SK-N-SH (cell line): ENCODE results near the gene CYB5D1. TPM values are rescaled to one million over a fixed set of nuclear protein-coding genes. Genes with fewer than 3 reads are reported as not detected.
A peak's percentile ranks its signal among the peaks of the same experiment; 100 is the strongest.

Experiments used
- CTCF ChIA-PET: fragments of 300-600, 350-600 bp; formaldehyde crosslinking; extraction: SDS; loops from one replicate; lab custom pipeline; 2021; lab: Yijun Ruan, JAX
- POLR2A ChIA-PET: fragments of 350-600 bp; sonication (Branson Sonifier 250); formaldehyde crosslinking; extraction: SDS; loops from one replicate; lab custom pipeline; 2020; ENCODE audit warnings: antibody characterized with exemption, inconsistent platforms; lab: Yijun Ruan, JAX
- DNase-seq: peaks from one replicate; pipeline ENCODE4 v3.0.0; 2012
- H2AFZ ChIP-seq: fragments of 200-600 bp; sonication (generic); 2 replicates; pipeline ENCODE4 v1.8.1; 2016; ENCODE audit warnings: antibody characterized with exemption, mild to moderate bottlenecking, low read depth
- H3F3A ChIP-seq: fragments of 200-600 bp; sonication (generic); replicated peaks from 2 replicates; pipeline ENCODE3; 2016; ENCODE audit warnings: antibody characterized with exemption, mild to moderate bottlenecking; ENCODE audit not compliant: insufficient read depth
- H3K27ac ChIP-seq, 2 experiments: fragments of 200-500 bp in 1 of 2; fragments of 200-600 bp in 1 of 2; sonication (Bioruptor generic) in 1 of 2; sonication (generic), shearing (Covaris generic) in 1 of 2; 2 replicates each; pipeline versions ENCODE4 v1.5.1 to v1.6.1; 2014 to 2016; ENCODE audit warnings: low read depth in 2 of 2, inconsistent platforms in 1 of 2, low read length in 1 of 2, mild to moderate bottlenecking in 1 of 2, mixed read lengths in 1 of 2
- H3K27me3 ChIP-seq: fragments of 200-600 bp; sonication (generic), shearing (Covaris generic); 2 replicates; pipeline ENCODE4 v1.6.1; 2016; ENCODE audit warnings: mixed run types; ENCODE audit not compliant: insufficient read depth
- H3K36me3 ChIP-seq, 2 experiments: fragments of 200-500 bp in 1 of 2; fragments of 200-600 bp in 1 of 2; sonication (Bioruptor generic) in 1 of 2; sonication (generic) in 1 of 2; replicated peaks in 1 of 2; 2 replicates each; pipeline versions ENCODE3 to v1.5.1; 2014 to 2016; ENCODE audit warnings: low read length in 1 of 2, mild to moderate bottlenecking in 1 of 2; ENCODE audit not compliant: insufficient read depth in 2 of 2, control insufficient read depth in 1 of 2
- H3K4me1 ChIP-seq, 2 experiments: fragments of 200-500 bp in 1 of 2; fragments of 200-600 bp in 1 of 2; sonication (Bioruptor generic) in 1 of 2; sonication (generic), shearing (Covaris generic) in 1 of 2; 2 replicates each; pipeline versions ENCODE4 v1.5.1 to v1.6.1; 2014 to 2016; ENCODE audit warnings: low read depth in 1 of 2, low read length in 1 of 2, mixed run types in 1 of 2; ENCODE audit not compliant: insufficient read depth in 2 of 2, control insufficient read depth in 1 of 2
- H3K4me2 ChIP-seq: fragments of 200-600 bp; sonication (generic), shearing (Covaris generic); 2 replicates; pipeline ENCODE4 v1.6.1; 2017; ENCODE audit warnings: mixed run types
- H3K4me3 ChIP-seq, 2 experiments: fragments of 200-500 bp in 1 of 2; fragments of 200-600 bp in 1 of 2; sonication (Bioruptor generic) in 1 of 2; sonication (generic), shearing (Covaris generic) in 1 of 2; 2 replicates each; pipeline versions ENCODE4 v1.5.1 to v1.8.1; 2014 to 2016; ENCODE audit warnings: low read depth in 2 of 2, inconsistent platforms in 1 of 2, low read length in 1 of 2, mild to moderate bottlenecking in 1 of 2, mixed read lengths in 1 of 2, moderate library complexity in 1 of 2
- H3K79me2 ChIP-seq: fragments of 200-600 bp; sonication (generic); 2 replicates; pipeline ENCODE4 v1.8.1; 2017; ENCODE audit warnings: mild to moderate bottlenecking; ENCODE audit not compliant: insufficient read depth
- H3K9ac ChIP-seq: fragments of 200-600 bp; sonication (generic); 2 replicates; pipeline ENCODE4 v1.6.1; 2017; ENCODE audit warnings: mixed run types
- H3K9me2 ChIP-seq: fragments of 200-600 bp; sonication (generic); 2 replicates; pipeline ENCODE4 v1.6.1; 2017; ENCODE audit warnings: mixed run types
- H3K9me3 ChIP-seq: fragments of 200-600 bp; sonication (generic); 2 replicates; pipeline ENCODE4 v1.6.1; 2017; ENCODE audit warnings: mixed run types, mild to moderate bottlenecking, moderate library complexity
- H4K20me1 ChIP-seq: fragments of 200-600 bp; sonication (generic); 2 replicates; pipeline ENCODE4 v1.6.1; 2017; ENCODE audit warnings: mild to moderate bottlenecking, mixed run types; ENCODE audit not compliant: insufficient read depth
- CHD2 ChIP-seq: fragments of 150-350 bp; IDR thresholded peaks from 2 replicates; pipeline ENCODE4 v1.6.1; 2018; ENCODE audit warnings: low read length; ENCODE audit not compliant: partially characterized antibody
- FOSL2 ChIP-seq: IDR thresholded peaks from 2 replicates; pipeline ENCODE4 v1.4.0; 2012; ENCODE audit warnings: low read depth, mild to moderate bottlenecking, moderate library complexity, borderline replicate concordance
- FOXM1 ChIP-seq: IDR thresholded peaks from 2 replicates; pipeline ENCODE4 v1.4.0; 2012; ENCODE audit warnings: low read depth, mild to moderate bottlenecking
- JUND ChIP-seq: IDR thresholded peaks from 2 replicates; pipeline ENCODE4 v1.4.0; 2012
- MEF2A ChIP-seq: IDR thresholded peaks from 2 replicates; pipeline ENCODE4 v1.4.0; 2012; ENCODE audit warnings: low read depth, borderline replicate concordance
- MXI1 ChIP-seq: IDR thresholded peaks from 2 replicates; pipeline ENCODE4 v1.6.1; 2012; ENCODE audit warnings: mild to moderate bottlenecking, low read depth, low read length, improper control_type of control experiment
- NRF1 ChIP-seq: IDR thresholded peaks from 2 replicates; pipeline ENCODE4 v1.6.1; 2012; ENCODE audit warnings: low read depth, mild to moderate bottlenecking, low read length
- PBX3 ChIP-seq: IDR thresholded peaks from 2 replicates; pipeline ENCODE4; 2012
- RAD21 ChIP-seq: IDR thresholded peaks from 2 replicates; pipeline ENCODE4 v1.6.1; 2012; ENCODE audit warnings: mild to moderate bottlenecking, low read length
- RCOR1 ChIP-seq: fragments of 150-350 bp; IDR thresholded peaks from 2 replicates; pipeline ENCODE4 v1.6.1; 2017; ENCODE audit warnings: antibody characterized with exemption, low read length
- SIN3A ChIP-seq: IDR thresholded peaks from 2 replicates; pipeline ENCODE4 v1.6.1; 2012; ENCODE audit warnings: low read depth, mild to moderate bottlenecking, low read length, moderate library complexity, borderline replicate concordance
- SMC3 ChIP-seq: IDR thresholded peaks from 2 replicates; pipeline ENCODE4 v1.6.1; 2012; ENCODE audit warnings: low read depth, low read length, improper control_type of control experiment
- TAF1 ChIP-seq: IDR thresholded peaks from 2 replicates; pipeline ENCODE4 v1.6.1; 2012; ENCODE audit warnings: low read depth, mild to moderate bottlenecking, low read length, moderate library complexity, borderline replicate concordance
- TEAD4 ChIP-seq: IDR thresholded peaks from 2 replicates; pipeline ENCODE4 v1.4.0; 2012; ENCODE audit warnings: mild to moderate bottlenecking, borderline replicate concordance; ENCODE audit not compliant: insufficient read depth
- YY1 ChIP-seq: IDR thresholded peaks from 2 replicates; pipeline ENCODE4 v1.4.0; 2012; ENCODE audit warnings: low read depth, mild to moderate bottlenecking
- ZBTB33 ChIP-seq: IDR thresholded peaks from 2 replicates; pipeline ENCODE4 v1.4.0; 2012; ENCODE audit warnings: low read depth, borderline replicate concordance
- WGBS: methylation state at CpG from one replicate; pipeline ENCODE4 v1.1.6; 2017; ENCODE audit warnings: low lambda C conversion rate; 5-methylcytosine and 5-hydroxymethylcytosine counted together
- polyA plus RNA-seq, 3 experiments: library from polyadenylated mRNA; depleted of rRNA; stranded (reverse); fragments of >200 nt; gene quantifications; 2 replicates each; pipeline ENCODE4 v1.2.3, GENCODE V29; 2012
- TF ChIP-seq, protein P1 (sequence below): IDR thresholded peaks from 2 replicates; pipeline ENCODE4 v1.6.1; 2012; ENCODE audit warnings: mild to moderate bottlenecking, low read depth, low read length, moderate library complexity
- TF ChIP-seq, protein P2 (sequence below): fragments of 200-600 bp; sonication (generic); IDR thresholded peaks from 2 replicates; pipeline ENCODE4 v1.6.1; 2017; ENCODE audit warnings: antibody characterized with exemption, mild to moderate bottlenecking, moderate library complexity
- TF ChIP-seq, protein P3 (sequence below): IDR thresholded peaks from 2 replicates; pipeline ENCODE4 v1.4.0; 2012; ENCODE audit warnings: low read depth

The CYB5D1 gene
- polyA plus RNA-seq, 1 of the 3 experiments (the other 2 are of a cell fraction), result 8.8 TPM

GRCh38 chr17:7856811-7857712, 741 bp upstream of the CYB5D1 start, which contains the start of gene NAA38 (continued):
- TF ChIP-seq PBX3 (peak; percentile 38; the same call in 1 of the 2 replicates), SIN3A (peak; percentile 92), MEF2A (no peak), TAF1 (peak; percentile 49), NRF1 (peak; percentile 84), RCOR1 (no peak), TEAD4 (no peak), FOSL2 (no peak; the same call in 1 of the 2 replicates)
- TF ChIP-seq, protein P1, sequence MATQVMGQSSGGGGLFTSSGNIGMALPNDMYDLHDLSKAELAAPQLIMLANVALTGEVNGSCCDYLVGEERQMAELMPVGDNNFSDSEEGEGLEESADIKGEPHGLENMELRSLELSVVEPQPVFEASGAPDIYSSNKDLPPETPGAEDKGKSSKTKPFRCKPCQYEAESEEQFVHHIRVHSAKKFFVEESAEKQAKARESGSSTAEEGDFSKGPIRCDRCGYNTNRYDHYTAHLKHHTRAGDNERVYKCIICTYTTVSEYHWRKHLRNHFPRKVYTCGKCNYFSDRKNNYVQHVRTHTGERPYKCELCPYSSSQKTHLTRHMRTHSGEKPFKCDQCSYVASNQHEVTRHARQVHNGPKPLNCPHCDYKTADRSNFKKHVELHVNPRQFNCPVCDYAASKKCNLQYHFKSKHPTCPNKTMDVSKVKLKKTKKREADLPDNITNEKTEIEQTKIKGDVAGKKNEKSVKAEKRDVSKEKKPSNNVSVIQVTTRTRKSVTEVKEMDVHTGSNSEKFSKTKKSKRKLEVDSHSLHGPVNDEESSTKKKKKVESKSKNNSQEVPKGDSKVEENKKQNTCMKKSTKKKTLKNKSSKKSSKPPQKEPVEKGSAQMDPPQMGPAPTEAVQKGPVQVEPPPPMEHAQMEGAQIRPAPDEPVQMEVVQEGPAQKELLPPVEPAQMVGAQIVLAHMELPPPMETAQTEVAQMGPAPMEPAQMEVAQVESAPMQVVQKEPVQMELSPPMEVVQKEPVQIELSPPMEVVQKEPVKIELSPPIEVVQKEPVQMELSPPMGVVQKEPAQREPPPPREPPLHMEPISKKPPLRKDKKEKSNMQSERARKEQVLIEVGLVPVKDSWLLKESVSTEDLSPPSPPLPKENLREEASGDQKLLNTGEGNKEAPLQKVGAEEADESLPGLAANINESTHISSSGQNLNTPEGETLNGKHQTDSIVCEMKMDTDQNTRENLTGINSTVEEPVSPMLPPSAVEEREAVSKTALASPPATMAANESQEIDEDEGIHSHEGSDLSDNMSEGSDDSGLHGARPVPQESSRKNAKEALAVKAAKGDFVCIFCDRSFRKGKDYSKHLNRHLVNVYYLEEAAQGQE, result no peak

DNA sequence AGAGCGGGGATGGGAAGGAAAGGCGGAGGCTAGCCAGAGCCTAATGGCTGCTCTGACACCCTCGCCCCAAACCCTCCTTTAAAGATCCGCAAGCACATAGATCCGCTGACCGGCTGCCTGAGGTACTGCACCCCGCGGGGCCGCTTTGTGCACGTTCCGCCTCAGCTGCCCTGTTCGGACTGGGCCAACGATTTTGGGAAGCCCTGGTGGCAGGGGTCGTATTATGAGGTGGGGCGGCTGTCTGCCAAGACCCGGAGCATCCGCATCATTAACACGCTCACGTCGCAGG, 663 bp downstream of the CYB5D1 start:
- H3K4me2 ChIP-seq, result peak overlapping the region; percentile 91
- no peaks in the 10 kb centered on the region for H3K9me3 ChIP-seq
- H3K27ac ChIP-seq, result peak overlapping the region; percentile 93 to 100
- POLR2A ChIA-PET, result interaction anchor here (0.7 kb wide), 1 partner anchor 16 kb away, joined by 3 read pairs; no protein-coding TSS in a partner anchor
- no peaks in the 10 kb centered on the region for H3K27me3 ChIP-seq
- no peaks in the 10 kb centered on the region for H3K9me2 ChIP-seq
- CTCF ChIA-PET, result interaction anchor here (0.6 to 9.9 kb wide), 12 partner anchors 23 to 201 kb away, joined by 3 to 143 read pairs (median 5); partner anchors contain the start of gene KDM6B
- peak overlapping the region; percentile 73; the same call in 1 of the 2 replicates for H2AFZ ChIP-seq
- H3K79me2 ChIP-seq, result peaks cover 17% of the 10 kb centered on the region; the same call in 1 of the 2 replicates
- DNase-seq, result no peak
- H3K9ac ChIP-seq, result peak overlapping the region; percentile 79
- peaks cover 16% of the 10 kb centered on the region for H3F3A ChIP-seq
- 39% methylated on average over 20 of the region's 20 CpGs for WGBS
- H3K4me1 ChIP-seq, result peaks cover 23 to 37% of the 10 kb centered on the region in 2 experiments; a peak in 3 of 4 replicates
- H3K4me3 ChIP-seq, result peak overlapping the region; percentile 72 to 77
- H3K36me3 ChIP-seq, result peaks cover 0 to 38% of the 10 kb centered on the region in 2 experiments
- H4K20me1 ChIP-seq, result no peaks in the 10 kb centered on the region; the same call in 1 of the 2 replicates
- TF ChIP-seq ZBTB33, result no peak
- TF ChIP-seq NRF1, result no peak
- TF ChIP-seq PBX3, result no peak
- peak; percentile 30 for TF ChIP-seq RAD21
- TF ChIP-seq JUND, result no peak
- no peak for TF ChIP-seq MXI1
- TF ChIP-seq SMC3, result peak; percentile 29
- TF ChIP-seq FOXM1, result no peak
- TF ChIP-seq, protein P2, sequence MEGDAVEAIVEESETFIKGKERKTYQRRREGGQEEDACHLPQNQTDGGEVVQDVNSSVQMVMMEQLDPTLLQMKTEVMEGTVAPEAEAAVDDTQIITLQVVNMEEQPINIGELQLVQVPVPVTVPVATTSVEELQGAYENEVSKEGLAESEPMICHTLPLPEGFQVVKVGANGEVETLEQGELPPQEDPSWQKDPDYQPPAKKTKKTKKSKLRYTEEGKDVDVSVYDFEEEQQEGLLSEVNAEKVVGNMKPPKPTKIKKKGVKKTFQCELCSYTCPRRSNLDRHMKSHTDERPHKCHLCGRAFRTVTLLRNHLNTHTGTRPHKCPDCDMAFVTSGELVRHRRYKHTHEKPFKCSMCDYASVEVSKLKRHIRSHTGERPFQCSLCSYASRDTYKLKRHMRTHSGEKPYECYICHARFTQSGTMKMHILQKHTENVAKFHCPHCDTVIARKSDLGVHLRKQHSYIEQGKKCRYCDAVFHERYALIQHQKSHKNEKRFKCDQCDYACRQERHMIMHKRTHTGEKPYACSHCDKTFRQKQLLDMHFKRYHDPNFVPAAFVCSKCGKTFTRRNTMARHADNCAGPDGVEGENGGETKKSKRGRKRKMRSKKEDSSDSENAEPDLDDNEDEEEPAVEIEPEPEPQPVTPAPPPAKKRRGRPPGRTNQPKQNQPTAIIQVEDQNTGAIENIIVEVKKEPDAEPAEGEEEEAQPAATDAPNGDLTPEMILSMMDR, result peak; percentile 52
- TF ChIP-seq, protein P3, sequence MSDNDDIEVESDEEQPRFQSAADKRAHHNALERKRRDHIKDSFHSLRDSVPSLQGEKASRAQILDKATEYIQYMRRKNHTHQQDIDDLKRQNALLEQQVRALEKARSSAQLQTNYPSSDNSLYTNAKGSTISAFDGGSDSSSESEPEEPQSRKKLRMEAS, result no peak
- no peak for TF ChIP-seq TAF1
- no peak for TF ChIP-seq CHD2
- 0 out of 2 replicates have a peak, but pooled peaks have one; percentile 44 for TF ChIP-seq YY1
